Stimulated activated CD4-positive, alpha-beta T cell treated with anti-CD3 and anti-CD28 coated beads, TNF-alpha, amount 100 ng/mL, for 24 hours (primary cell): ENCODE measurements around the gene NFIA.

Experiments used
- DNase-seq, 3 experiments: peaks; one replicate each; pipeline ENCODE4 v3.0.0-alpha.2; 2020; ENCODE audit warnings: low read depth in 3 of 3

NFIA gene

GRCh38 chr1:61297887-61298286, 215.5 kb downstream of the NFIA start:
- DNase-seq: no peak

GRCh38 chr1:61299463-61299862, 217.1 kb downstream of the NFIA start:
- DNase-seq: no peak

GRCh38 chr1:61300899-61301298, 218.5 kb downstream of the NFIA start:
- DNase-seq: no peak

GRCh38 chr1:61301824-61302657, 219.7 kb downstream of the NFIA start:
- no peak for DNase-seq

- DNase-seq: no peak
These were observed 225.2 kb downstream of the NFIA start for GRCh38 chr1:61307422-61308142.

- no peak for DNase-seq
These were observed 227.7 kb downstream of the NFIA start for GRCh38 chr1:61310057-61310456.

GRCh38 chr1:61310538-61310937, 228.2 kb downstream of the NFIA start:
- no peak for DNase-seq

GRCh38 chr1:61313906-61314422, 231.6 kb downstream of the NFIA start:
- DNase-seq: no peak

GRCh38 chr1:61315011-61315410, 232.7 kb downstream of the NFIA start:
- no peak for DNase-seq

- no peak for DNase-seq
These were observed 234.1 kb downstream of the NFIA start for GRCh38 chr1:61316493-61316892.

- peak in 1 of 3 experiments; percentile 21 for DNase-seq
These were observed 236.2 kb downstream of the NFIA start for GRCh38 chr1:61318319-61319125.

- DNase-seq: no peak
These were observed 238.2 kb downstream of the NFIA start for GRCh38 chr1:61320575-61320974.

- no peak for DNase-seq
These were observed 239.8 kb downstream of the NFIA start for GRCh38 chr1:61322008-61322744.

- no peak for DNase-seq
These were observed 240.4 kb downstream of the NFIA start for GRCh38 chr1:61322769-61323168.

- DNase-seq: no peak
These were observed 241.4 kb downstream of the NFIA start for GRCh38 chr1:61323681-61324328.

- no peak for DNase-seq
These were observed 244.4 kb downstream of the NFIA start for GRCh38 chr1:61326713-61327112.

GRCh38 chr1:61327436-61327835, 245.1 kb downstream of the NFIA start:
- no peak for DNase-seq

GRCh38 chr1:61329556-61329955, 247.2 kb downstream of the NFIA start:
- no peak for DNase-seq

GRCh38 chr1:61330018-61330417, 247.7 kb downstream of the NFIA start:
- no peak for DNase-seq

- DNase-seq: no peak
These were observed 248.2 kb downstream of the NFIA start for GRCh38 chr1:61330571-61330970.
